HL-60 (cell line): ENCODE data around the gene OAS2.

ENCODE experiments used
- DNase-seq, 2 experiments: peaks; one replicate each; pipeline ENCODE4 v3.0.0-alpha.2; 2010 to 2020; ENCODE audit warnings: low read depth in 1 of 2, low spot score in 1 of 2
- H3K27ac ChIP-seq: fragments of 250-450 bp; sonication (Bioruptor Pico); replicated peaks from 2 replicates; pipeline ENCODE4 v1.5.1; 2020; ENCODE audit warnings: mild to moderate bottlenecking, moderate library complexity
- H3K27me3 ChIP-seq: fragments of 250-450 bp; sonication (Bioruptor Pico); 2 replicates; pipeline ENCODE4 v1.5.1; 2021; ENCODE audit warnings: mild to moderate bottlenecking, moderate library complexity; ENCODE audit not compliant: insufficient read depth, poor library complexity, severe bottlenecking
- H3K4me3 ChIP-seq: replicated peaks from 2 replicates; pipeline ENCODE4 v1.5.1; 2011; ENCODE audit warnings: mild to moderate bottlenecking, control low read depth, low read length; ENCODE audit not compliant: insufficient read depth
- GABPA ChIP-seq: IDR thresholded peaks from 2 replicates; pipeline ENCODE4 v1.6.1; 2012; ENCODE audit warnings: low read depth
- POLR2AphosphoS5 ChIP-seq: IDR thresholded peaks from 2 replicates; pipeline ENCODE4 v1.6.1; 2012; ENCODE audit warnings: low read depth
- SPI1 ChIP-seq: IDR thresholded peaks from 2 replicates; pipeline ENCODE4 v1.6.1; 2012; ENCODE audit warnings: low read depth, mild to moderate bottlenecking, borderline replicate concordance
- TF ChIP-seq, protein P1 (sequence below): IDR thresholded peaks from one replicate; pipeline ENCODE4 v1.5.1; 2011; ENCODE audit warnings: low read length, control low read depth, inconsistent platforms; ENCODE audit not compliant: insufficient read depth
- TF ChIP-seq, protein P2 (sequence below): IDR thresholded peaks from 2 replicates; pipeline ENCODE4 v1.6.1; 2012; ENCODE audit warnings: low read depth; ENCODE audit not compliant: insufficient replicate concordance

OAS2 gene

DNA sequence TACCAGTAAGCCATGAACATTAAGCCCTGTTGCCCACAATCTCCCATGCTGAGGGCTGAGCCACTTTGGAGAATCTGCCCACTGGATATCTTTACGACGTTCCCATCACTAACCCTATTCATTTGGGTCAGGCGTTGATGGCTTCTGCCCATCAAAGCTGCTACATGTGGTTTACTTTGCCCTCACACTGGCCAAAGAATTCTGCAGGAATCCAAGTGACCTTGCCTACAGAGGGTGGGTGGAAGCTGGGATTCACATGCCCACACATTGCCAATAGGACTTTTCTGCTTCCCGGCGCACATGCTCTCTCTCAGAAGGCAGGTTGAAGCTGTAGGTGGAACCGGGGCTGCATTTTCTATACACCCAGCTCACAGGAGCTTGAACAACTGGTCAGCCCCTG, 28.3 kb downstream of the OAS2 start:
- TF ChIP-seq, protein P1, sequence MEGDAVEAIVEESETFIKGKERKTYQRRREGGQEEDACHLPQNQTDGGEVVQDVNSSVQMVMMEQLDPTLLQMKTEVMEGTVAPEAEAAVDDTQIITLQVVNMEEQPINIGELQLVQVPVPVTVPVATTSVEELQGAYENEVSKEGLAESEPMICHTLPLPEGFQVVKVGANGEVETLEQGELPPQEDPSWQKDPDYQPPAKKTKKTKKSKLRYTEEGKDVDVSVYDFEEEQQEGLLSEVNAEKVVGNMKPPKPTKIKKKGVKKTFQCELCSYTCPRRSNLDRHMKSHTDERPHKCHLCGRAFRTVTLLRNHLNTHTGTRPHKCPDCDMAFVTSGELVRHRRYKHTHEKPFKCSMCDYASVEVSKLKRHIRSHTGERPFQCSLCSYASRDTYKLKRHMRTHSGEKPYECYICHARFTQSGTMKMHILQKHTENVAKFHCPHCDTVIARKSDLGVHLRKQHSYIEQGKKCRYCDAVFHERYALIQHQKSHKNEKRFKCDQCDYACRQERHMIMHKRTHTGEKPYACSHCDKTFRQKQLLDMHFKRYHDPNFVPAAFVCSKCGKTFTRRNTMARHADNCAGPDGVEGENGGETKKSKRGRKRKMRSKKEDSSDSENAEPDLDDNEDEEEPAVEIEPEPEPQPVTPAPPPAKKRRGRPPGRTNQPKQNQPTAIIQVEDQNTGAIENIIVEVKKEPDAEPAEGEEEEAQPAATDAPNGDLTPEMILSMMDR: no peak
- no peak for TF ChIP-seq POLR2AphosphoS5
- TF ChIP-seq SPI1: no peak
- no peak for TF ChIP-seq GABPA
- TF ChIP-seq, protein P2, sequence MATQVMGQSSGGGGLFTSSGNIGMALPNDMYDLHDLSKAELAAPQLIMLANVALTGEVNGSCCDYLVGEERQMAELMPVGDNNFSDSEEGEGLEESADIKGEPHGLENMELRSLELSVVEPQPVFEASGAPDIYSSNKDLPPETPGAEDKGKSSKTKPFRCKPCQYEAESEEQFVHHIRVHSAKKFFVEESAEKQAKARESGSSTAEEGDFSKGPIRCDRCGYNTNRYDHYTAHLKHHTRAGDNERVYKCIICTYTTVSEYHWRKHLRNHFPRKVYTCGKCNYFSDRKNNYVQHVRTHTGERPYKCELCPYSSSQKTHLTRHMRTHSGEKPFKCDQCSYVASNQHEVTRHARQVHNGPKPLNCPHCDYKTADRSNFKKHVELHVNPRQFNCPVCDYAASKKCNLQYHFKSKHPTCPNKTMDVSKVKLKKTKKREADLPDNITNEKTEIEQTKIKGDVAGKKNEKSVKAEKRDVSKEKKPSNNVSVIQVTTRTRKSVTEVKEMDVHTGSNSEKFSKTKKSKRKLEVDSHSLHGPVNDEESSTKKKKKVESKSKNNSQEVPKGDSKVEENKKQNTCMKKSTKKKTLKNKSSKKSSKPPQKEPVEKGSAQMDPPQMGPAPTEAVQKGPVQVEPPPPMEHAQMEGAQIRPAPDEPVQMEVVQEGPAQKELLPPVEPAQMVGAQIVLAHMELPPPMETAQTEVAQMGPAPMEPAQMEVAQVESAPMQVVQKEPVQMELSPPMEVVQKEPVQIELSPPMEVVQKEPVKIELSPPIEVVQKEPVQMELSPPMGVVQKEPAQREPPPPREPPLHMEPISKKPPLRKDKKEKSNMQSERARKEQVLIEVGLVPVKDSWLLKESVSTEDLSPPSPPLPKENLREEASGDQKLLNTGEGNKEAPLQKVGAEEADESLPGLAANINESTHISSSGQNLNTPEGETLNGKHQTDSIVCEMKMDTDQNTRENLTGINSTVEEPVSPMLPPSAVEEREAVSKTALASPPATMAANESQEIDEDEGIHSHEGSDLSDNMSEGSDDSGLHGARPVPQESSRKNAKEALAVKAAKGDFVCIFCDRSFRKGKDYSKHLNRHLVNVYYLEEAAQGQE: no peak

DNA sequence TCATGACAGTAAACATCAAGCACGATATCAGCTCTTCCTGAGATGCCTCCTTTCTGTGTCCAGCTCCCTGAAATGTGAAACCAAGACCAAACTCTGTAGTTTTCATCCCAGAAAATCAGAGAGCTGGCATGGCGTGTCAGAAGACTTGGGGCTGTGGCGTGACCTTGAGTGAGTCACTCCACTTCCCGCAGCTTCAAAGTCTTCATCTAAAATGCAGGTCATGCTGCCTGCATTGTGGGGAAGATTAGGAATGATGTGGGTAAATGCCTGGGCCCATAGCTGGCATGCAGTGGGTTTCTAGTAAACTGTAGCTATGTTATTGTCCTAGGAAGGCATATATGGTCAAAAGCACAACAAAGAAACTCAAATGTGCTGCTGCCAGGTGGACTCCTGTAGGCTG, 28.8 kb downstream of the OAS2 start:
- Histone ChIP-seq H3K27me3 (peaks cover 2% of the 10 kb centered on the region), H3K27ac (no peak overlapping the region), H3K4me3 (no peak overlapping the region)
- DNase-seq: no peak
- TF ChIP-seq, protein P2: no peak
- TF ChIP-seq, protein P1: no peak
- TF ChIP-seq POLR2AphosphoS5 (no peak), SPI1 (no peak), GABPA (no peak)

More for the DNA sequence above, 28.3 kb downstream of the OAS2 start:
- H3K27ac ChIP-seq: no peak overlapping the region
- no peak overlapping the region for H3K4me3 ChIP-seq
- no peak for DNase-seq
- H3K27me3 ChIP-seq: peaks cover 2% of the 10 kb centered on the region

DNA sequence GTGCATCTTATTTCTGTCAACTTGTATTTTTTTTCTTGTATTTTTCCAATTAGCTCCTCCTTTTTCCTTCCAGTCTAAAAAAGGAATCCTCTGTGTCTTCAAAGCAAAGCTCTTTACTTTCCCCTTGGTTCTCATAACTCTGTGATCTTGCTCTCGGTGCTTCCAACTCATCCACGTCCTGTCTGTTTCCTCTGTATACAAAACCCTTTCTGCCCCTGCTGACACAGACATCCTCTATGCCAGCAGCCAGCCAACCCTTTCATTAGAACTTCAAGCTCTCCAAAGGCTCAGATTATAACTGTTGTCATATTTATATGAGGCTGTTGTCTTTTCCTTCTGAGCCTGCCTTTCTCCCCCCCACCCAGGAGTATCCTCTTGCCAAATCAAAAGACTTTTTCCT, 32.4 kb downstream of the OAS2 start:
- H3K27ac ChIP-seq: no peak overlapping the region
- TF ChIP-seq, protein P2: no peak
- TF ChIP-seq SPI1 (no peak), GABPA (no peak), POLR2AphosphoS5 (no peak)
- TF ChIP-seq, protein P1: no peak
- H3K4me3 ChIP-seq: no peak overlapping the region
- H3K27me3 ChIP-seq: peaks cover 2% of the 10 kb centered on the region
- DNase-seq: no peak
